ENCODE data around the gene DLD. TPM values are rescaled to one million over a fixed set of nuclear protein-coding genes. Genes with fewer than 3 reads are reported as not detected.
A peak's percentile ranks its signal among the peaks of the same experiment; 100 is the strongest.

The DLD gene
- total and polyA plus RNA-seq, 2 of the 13 experiments (the other 11 are each of a cell fraction or from before 2014, with no cell fraction given) = 56.8 to 95.2 TPM

- TF ChIP-seq ZNF770 (CRISPR knock-in tag; IDR thresholded peaks at IDR 0.05) (peak; percentile 47), ZNF251 (CRISPR knock-in tag; IDR thresholded peaks at IDR 0.05) (no peak), SIN3A (IDR thresholded peaks at IDR 0.05; ENCODE audit: borderline replicate concordance, low read depth, low read length) (0 out of 2 replicates have a peak, but pooled peaks have one; percentile 42), PLRG1 (conservative IDR thresholded peaks at IDR 0.05) (no peak), MAX (IDR thresholded peaks at IDR 0.05) (peak; percentile 88), ZFP91 (CRISPR knock-in tag; IDR thresholded peaks at IDR 0.05; ENCODE audit: borderline replicate concordance) (peak; percentile 44), IKZF5 (CRISPR knock-in tag; IDR thresholded peaks at IDR 0.05) (peak; percentile 73), EHMT2 (IDR thresholded peaks at IDR 0.05; ENCODE audit: borderline replicate concordance, low read depth, low read length) (peak; percentile 73; the same call in 1 of the 2 replicates), ARNTL (CRISPR knock-in tag; IDR thresholded peaks at IDR 0.05) (0 out of 2 replicates have a peak, but pooled peaks have one; percentile 59), ZMYM3 (CRISPR knock-in tag; IDR thresholded peaks at IDR 0.05) (peak; percentile 85), PPARG (CRISPR knock-in tag; conservative IDR thresholded peaks at IDR 0.05) (peak; percentile 20; the same call in 1 of the 2 replicates), AGO1 (IDR thresholded peaks at IDR 0.05; ENCODE audit: low read depth, low read length, poor library complexity, severe bottlenecking) (no peak), ARID5B (CRISPR knock-in tag; IDR thresholded peaks at IDR 0.05) (peak; percentile 73), SAP130 (CRISPR knock-in tag; IDR thresholded peaks at IDR 0.05; ENCODE audit: low read depth) (peak; percentile 84), ZNF503 (CRISPR knock-in tag; IDR thresholded peaks at IDR 0.05) (no peak), ZNF292 (CRISPR knock-in tag; IDR thresholded peaks at IDR 0.05; ENCODE audit: borderline replicate concordance, low read depth) (peak; percentile 90; the same call in 1 of the 2 replicates), NONO (IDR thresholded peaks at IDR 0.05) (no peak), NONO (CRISPR knock-in tag; conservative IDR thresholded peaks at IDR 0.05) (0 out of 2 replicates have a peak, but pooled peaks have one; percentile 58)
These were observed 34.0 kb upstream of the DLD start (continued) for GRCh38 chr7:107856806-107857540.

All from HepG2 (cell line).